Cardiac fibroblast (primary cell): ENCODE measurements around the gene REV3L.
"Not testable (repeated sequence)": the region's sequence is repeated elsewhere in the genome, so short reads cannot be mapped to it uniquely, and the experiment has no call there.

Experiments used
- DNase-seq, 2 donors: peaks; one replicate each; pipeline versions ENCODE4 v3.0.0 to v3.0.0-alpha.2; 2010; ENCODE audit warnings: low read depth in 2 of 2
- H3K4me3 ChIP-seq, 2 donors: replicated peaks in 1 of 2; 1 replicate in 1 of 2; 2 replicates in 1 of 2; pipeline ENCODE4 v1.5.1; 2011; ENCODE audit warnings: low read depth in 2 of 2, low read length in 2 of 2, mild to moderate bottlenecking in 2 of 2, moderate library complexity in 1 of 2
- TF ChIP-seq, protein P1 (sequence below): IDR thresholded peaks from one replicate; pipeline ENCODE4 v1.5.1; 2011; ENCODE audit warnings: low read depth, mild to moderate bottlenecking, low read length, inconsistent platforms

Gene REV3L

DNA sequence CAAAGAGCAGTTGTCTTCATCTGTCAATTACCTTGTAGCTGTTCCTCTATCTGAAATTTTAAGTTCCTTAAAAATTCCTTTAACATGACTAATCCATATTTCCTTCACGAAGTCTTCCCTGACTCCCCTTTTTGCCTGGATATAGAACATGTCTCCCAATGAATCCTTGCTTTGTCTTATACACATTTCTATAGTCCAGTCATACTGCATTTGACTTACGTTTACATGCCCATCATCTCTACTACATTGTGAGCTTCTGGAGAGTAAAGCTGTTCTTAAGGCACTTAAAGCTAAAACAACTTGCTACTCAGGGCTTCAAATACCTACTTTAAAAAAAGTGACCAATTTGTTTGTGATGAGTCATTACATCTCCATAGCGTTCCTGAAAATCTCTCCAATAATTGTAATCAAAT is 4.9 kb downstream of the REV3L start:
- DNase-seq = peak; percentile 23 to 57
- TF ChIP-seq, protein P1, sequence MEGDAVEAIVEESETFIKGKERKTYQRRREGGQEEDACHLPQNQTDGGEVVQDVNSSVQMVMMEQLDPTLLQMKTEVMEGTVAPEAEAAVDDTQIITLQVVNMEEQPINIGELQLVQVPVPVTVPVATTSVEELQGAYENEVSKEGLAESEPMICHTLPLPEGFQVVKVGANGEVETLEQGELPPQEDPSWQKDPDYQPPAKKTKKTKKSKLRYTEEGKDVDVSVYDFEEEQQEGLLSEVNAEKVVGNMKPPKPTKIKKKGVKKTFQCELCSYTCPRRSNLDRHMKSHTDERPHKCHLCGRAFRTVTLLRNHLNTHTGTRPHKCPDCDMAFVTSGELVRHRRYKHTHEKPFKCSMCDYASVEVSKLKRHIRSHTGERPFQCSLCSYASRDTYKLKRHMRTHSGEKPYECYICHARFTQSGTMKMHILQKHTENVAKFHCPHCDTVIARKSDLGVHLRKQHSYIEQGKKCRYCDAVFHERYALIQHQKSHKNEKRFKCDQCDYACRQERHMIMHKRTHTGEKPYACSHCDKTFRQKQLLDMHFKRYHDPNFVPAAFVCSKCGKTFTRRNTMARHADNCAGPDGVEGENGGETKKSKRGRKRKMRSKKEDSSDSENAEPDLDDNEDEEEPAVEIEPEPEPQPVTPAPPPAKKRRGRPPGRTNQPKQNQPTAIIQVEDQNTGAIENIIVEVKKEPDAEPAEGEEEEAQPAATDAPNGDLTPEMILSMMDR = no peak
- H3K4me3 ChIP-seq = no peak overlapping the region

DNA sequence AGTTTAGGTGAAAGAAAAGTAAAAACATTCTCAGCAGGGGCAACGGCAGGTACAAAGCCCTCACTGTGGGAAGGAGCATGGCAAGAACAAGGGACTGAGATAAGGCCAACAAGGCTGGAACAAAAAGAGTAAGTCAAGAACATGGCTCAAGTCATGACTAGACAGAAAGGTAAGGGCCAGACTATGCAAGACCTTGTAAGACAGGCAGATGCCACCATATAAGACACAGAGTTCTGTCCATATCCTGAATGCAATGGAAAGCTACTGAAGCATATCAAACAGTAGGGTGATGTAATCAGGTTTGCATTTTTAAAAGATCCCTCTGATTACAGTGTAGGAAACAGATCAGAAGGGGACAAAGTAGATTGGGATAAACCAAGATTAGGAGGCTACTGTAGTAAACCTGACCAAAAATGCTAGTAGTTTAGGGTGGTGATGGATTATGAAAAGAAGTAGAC is 5.5 kb downstream of the REV3L start:
- TF ChIP-seq, protein P1 = no peak
- DNase-seq = no peak
- no peak overlapping the region for H3K4me3 ChIP-seq

- not testable (repeated sequence) for H3K4me3 ChIP-seq, DNase-seq
Observed at GRCh38 chr6:111476061-111476460, 7.0 kb downstream of the REV3L start.

- TF ChIP-seq, protein P1 = no peak
- no peak for DNase-seq
Observed at GRCh38 chr6:111474771-111475170, 8.2 kb downstream of the REV3L start.

GRCh38 chr6:111474106-111474505 is 8.9 kb downstream of the REV3L start:
- TF ChIP-seq, protein P1 = no peak
- DNase-seq = no peak
- H3K4me3 ChIP-seq = no peak overlapping the region

More at GRCh38 chr6:111474771-111475170, 8.2 kb downstream of the REV3L start:
- no peak overlapping the region for H3K4me3 ChIP-seq

GRCh38 chr6:111472933-111473435 is 10.0 kb downstream of the REV3L start:
- DNase-seq = peak in 1 of 2 donors; percentile 24
- H3K4me3 ChIP-seq = no peak overlapping the region
- TF ChIP-seq, protein P1 = no peak

DNA sequence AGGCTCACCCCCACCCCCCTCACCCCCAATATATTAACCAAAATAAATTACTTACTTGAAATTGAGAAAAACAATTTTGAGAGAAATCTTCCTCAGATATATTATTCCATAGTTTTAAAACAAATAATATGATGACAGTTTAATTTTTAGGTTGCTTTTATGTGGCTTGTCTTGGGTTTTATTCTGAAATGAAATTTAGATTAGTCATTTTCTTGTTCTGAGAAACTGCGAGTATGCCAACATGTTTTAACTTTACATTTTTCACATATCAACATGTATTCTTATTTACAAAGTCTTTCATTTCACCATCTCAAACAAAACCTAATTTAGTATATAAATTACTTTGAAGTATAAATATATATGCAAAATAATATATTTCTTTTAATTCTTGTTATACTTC is 11.1 kb downstream of the REV3L start:
- TF ChIP-seq, protein P1 = no peak
- no peak for DNase-seq
- H3K4me3 ChIP-seq = no peak overlapping the region
